Activated CD8-positive, alpha-beta memory T cell treated with anti-CD3 and anti-CD28 coated beads, Interleukin-2, amount 50 U/mL, for 24 hours (primary cell): ENCODE measurements around the gene P2RY14.
"Not testable (repeated sequence)": the region's sequence is repeated elsewhere in the genome, so short reads cannot be mapped to it uniquely, and the experiment has no call there.

Source experiments
- DNase-seq: peaks from one replicate; pipeline ENCODE4 v3.0.0-alpha.2; 2020; ENCODE audit errors: extremely low read depth

The P2RY14 gene

DNA sequence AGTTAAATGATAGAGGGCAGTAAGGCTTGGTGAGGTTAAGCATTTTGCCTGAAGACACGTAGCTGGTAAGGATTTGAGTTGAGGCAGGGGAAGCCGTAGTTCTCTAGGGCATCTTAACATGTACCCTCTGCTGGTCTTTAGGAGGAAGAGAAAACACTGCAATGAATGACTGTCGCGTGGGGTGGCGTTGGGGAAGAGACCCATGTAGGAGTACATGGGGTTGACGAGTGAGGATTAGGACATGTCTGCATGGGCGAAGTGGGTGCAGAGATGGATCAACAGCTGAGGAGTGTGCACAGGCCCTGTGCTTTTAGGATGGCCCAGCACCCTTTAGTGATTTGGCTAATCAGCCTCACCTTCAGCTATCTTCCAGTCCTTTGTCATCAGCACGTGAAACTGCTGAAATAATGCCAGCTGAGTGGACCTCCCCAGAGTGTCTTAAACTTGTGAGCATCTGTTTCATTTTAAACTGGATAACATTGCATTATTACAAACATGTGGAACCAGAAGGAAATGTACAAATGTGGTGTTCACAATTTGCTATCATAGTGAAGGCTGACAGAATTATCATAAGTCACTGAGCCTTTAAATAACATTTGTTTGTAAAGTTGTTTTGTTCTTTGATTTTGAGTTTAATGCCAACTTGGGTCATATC lies 15.3 kb downstream of the P2RY14 start:
- DNase-seq: no peak

DNA sequence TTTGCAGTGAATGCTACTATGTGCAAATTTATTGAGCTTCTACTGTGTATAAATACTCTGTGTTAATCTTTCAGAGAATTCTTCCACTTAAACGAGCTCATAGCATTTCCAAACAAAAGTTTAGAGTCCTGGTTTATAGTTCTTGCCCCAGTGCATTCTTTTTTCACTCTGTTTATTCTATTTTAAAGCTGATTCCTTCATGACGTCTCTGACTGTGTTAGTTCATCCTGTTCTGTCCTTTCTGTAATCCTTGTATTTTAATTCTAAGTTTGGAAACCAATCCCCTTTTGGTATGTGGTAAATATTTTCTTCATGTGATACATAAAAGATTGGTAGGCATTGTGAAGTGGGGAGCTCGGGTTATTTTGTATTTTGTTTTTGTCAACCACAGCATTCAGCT lies 18.7 kb downstream of the P2RY14 start:
- DNase-seq: no peak

DNA sequence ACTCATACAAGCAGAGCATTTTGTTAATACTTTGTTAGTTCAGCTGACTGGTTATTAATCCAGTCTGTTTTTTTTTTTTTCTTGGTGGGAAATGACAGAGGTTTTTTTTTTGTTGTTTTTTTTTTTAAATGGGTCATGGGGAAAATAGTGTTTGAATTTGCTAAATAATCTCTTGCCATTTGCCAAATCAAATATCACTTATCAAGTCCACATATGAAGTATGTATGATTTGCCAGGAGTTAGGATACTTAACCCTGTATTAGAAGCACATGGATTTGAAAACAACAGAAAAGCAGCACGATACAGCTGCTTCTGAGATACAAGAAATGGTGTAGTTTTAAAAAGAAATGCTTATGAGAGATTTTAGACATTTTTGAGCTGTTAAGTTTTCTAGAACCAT lies 21.6 kb downstream of the P2RY14 start:
- no peak for DNase-seq

DNA sequence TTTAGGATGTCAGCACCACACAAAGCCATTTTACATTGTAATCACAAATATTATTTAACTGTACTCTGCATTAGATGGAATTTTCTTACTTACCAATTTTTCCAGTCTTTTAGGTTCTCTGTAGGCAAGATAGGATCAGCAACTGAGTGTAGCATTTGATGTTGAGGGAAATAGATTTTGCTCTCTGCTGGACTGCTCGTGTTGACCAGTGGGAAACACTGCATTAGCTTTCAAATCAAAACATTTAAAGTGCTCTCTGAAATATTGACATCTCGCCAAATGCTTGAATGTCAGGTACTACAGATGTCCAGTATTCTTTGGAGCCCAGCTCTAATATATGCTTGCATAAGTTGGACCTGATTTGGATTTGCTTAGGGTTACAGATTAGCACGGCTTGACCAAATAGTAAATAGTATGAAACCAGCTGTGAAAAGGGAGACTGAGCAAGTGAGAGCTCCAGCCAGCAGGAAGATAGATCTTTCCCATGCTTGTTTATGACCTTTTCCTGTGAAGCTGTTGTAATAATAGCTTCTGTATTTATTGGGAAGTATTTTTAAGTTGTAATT lies 29.5 kb downstream of the P2RY14 start:
- no peak for DNase-seq

GRCh38 chr3:151242006-151242405 lies 36.3 kb downstream of the P2RY14 start:
- not testable (repeated sequence) for DNase-seq

DNA sequence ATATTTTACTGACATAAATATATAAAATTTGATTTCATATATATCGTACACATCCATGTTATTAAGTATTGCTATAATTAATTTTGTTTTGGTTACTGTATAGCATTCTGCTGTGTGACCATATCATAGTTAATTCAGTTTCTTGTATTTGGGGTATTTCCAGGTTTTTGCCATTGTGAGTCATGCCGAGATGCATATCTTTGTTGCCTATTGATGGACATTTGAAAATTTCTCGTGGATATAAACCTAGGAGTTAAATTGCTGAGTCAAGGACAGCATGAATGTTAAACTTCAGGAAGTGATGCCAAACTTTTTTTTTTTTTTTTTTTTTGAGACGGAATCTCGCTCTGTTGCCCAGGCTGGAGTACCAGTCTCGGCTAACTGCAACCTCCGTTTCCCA lies 41.6 kb downstream of the P2RY14 start:
- DNase-seq: no peak

GRCh38 chr3:151236316-151236715 lies 42.0 kb downstream of the P2RY14 start:
- DNase-seq: no peak

GRCh38 chr3:151234825-151235224 lies 43.5 kb downstream of the P2RY14 start:
- no peak for DNase-seq

DNA sequence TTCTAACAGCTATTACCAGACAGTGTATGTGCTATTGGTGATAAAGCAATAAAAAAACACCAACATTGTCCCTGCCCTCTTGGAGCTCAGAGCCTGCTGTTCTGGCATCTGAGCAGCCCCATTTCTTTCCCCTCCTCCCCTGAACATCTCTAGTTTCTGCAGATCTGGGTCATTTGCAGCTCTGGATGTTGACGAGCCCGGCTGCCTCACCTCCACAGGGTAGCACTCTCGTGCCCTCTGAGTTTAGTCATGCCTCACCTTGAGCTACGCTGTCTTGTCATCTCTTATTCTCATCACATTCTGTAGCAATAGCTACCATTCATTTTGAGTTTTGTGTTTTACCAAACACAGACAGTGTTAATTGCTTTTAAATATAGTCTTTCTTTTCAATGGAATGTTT lies 45.4 kb downstream of the P2RY14 start:
- no peak for DNase-seq

GRCh38 chr3:151232403-151232802 lies 45.9 kb downstream of the P2RY14 start:
- DNase-seq: not testable (repeated sequence)

DNA sequence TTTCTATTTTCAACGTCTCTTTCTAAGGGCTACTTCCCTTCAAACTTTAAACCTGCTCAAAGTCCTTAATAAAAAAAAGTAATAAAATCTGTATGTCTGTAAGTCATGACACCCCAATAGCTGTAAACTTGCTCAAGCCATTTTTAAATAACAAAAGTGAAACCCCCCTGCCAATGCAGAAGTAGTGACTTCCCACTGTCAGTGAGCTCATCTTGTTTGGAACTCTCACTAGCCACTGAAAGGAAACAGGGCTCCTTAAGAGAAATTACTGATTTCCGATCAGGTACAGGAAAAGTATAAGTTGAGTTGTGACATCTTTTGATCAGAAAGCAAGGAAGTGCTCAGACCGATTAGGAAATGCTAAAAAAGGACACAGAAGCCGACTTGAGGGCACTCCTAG lies 47.7 kb downstream of the P2RY14 start:
- DNase-seq: no peak

DNA sequence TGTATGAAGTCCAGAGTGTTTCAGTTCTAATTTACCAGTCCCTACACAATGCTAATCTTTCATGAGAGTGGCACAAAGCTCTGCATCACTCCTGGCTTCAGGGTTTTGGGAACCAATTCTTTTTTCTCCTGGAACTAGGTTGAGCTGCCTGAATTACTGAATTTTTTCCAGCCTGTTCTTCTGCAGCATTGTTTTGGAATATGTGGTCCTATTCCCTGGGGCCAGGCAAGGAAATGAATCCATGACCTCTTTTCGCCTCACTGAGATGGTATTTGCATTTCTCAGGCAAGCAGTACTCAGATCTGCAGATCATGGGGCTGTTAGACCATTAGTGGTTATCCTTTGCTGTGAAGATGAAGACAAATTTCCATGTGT lies 49.7 kb downstream of the P2RY14 start:
- no peak for DNase-seq

DNA sequence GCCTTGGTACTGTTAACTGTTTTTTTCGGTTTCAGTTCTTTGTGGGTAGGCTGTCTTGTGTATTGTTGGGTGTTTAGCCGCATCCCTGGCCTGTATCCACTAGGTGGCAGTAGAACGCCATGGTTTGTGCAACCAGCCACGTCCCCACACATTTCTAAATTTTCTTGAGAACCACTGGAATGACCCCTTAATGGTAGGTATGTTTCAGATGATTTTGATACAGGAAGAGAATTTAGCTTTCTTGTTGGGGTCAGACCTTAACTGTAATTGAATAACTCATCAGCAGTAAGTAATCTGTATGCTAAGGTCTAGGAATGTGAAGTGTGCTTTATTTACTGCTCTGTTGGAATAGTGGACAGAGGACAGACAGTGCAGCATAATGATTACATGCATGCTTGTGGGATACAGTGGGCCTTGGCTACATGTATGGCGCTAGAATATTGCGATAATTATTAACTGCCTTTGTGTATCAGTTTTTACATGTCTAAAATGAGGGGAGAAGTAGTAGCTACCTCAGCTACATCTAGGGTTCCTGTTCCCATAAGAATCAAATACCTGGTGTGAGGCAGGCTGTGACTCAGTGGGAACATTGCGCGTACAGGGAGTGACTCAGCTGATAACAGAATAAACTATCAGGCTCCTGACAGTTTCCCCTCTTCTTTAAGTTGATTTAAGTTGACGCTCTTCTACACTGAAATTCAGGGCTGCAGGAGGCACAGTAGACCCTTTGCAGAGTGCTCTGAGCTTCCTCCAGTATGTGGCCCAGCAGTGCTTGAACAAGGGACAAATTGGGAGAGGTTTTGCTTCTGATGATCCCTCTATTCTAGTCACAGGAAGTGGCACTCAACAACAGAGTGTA lies 50.3 kb downstream of the P2RY14 start:
- peak; percentile 51 for DNase-seq

GRCh38 chr3:151227266-151227806 lies 51.0 kb downstream of the P2RY14 start:
- no peak for DNase-seq

- DNase-seq: no peak
Measured at GRCh38 chr3:151226825-151227224, 51.5 kb downstream of the P2RY14 start.

GRCh38 chr3:151226088-151226563 lies 52.2 kb downstream of the P2RY14 start:
- no peak for DNase-seq

GRCh38 chr3:151225040-151225975 lies 53.0 kb downstream of the P2RY14 start:
- DNase-seq: no peak

GRCh38 chr3:151224268-151224866 lies 54.0 kb downstream of the P2RY14 start:
- DNase-seq: no peak

- DNase-seq: no peak
Measured at GRCh38 chr3:151219056-151219455, 59.3 kb downstream of the P2RY14 start.

- DNase-seq: no peak
Measured at GRCh38 chr3:151218136-151218535, 60.2 kb downstream of the P2RY14 start.
